Smooth muscle cell (in vitro differentiated cells): ENCODE measurements around the gene RMND5A. TPM values are rescaled to one million over a fixed set of nuclear protein-coding genes. Genes with fewer than 3 reads are reported as not detected.

Experiments used
- DNase-seq: peaks from one replicate; lab custom pipeline; 2025; ENCODE audit not compliant: unreplicated experiment; lab: John Stamatoyannopoulos, UW
- H2AFZ ChIP-seq: fragments of 200-600 bp; sonication (generic); 2 replicates; pipeline ENCODE4 v1.6.0; 2016; ENCODE audit warnings: antibody characterized with exemption, low read depth, mild to moderate bottlenecking
- H3F3A ChIP-seq: fragments of 200-600 bp; sonication (generic); 2 replicates; pipeline ENCODE4 v1.6.0; 2017; ENCODE audit warnings: antibody characterized with exemption, low read depth
- H3K27ac ChIP-seq: fragments of 200-600 bp; sonication (generic); 2 replicates; pipeline ENCODE4 v1.5.1; 2016; ENCODE audit warnings: low read depth, mild to moderate bottlenecking
- H3K27me3 ChIP-seq: fragments of 200-600 bp; sonication (generic); 2 replicates; pipeline ENCODE4 v1.6.1; 2016; ENCODE audit warnings: low read depth, mild to moderate bottlenecking
- H3K36me3 ChIP-seq: fragments of 200-600 bp; sonication (generic); 2 replicates; pipeline ENCODE4 v1.5.1; 2016; ENCODE audit warnings: low read depth
- H3K4me1 ChIP-seq: fragments of 200-600 bp; sonication (generic); 2 replicates; pipeline ENCODE4 v1.5.1; 2016; ENCODE audit warnings: low read depth
- H3K4me2 ChIP-seq: fragments of 200-600 bp; sonication (generic); 2 replicates; pipeline ENCODE4 v1.6.0; 2016; ENCODE audit warnings: mild to moderate bottlenecking
- H3K4me3 ChIP-seq: fragments of 200-600 bp; sonication (generic); 2 replicates; pipeline ENCODE4 v1.5.1; 2016; ENCODE audit warnings: mild to moderate bottlenecking
- H3K79me2 ChIP-seq: fragments of 200-600 bp; sonication (generic); 2 replicates; pipeline ENCODE4 v1.6.0; 2016; ENCODE audit warnings: low read depth, mild to moderate bottlenecking
- H3K9ac ChIP-seq: fragments of 200-600 bp; sonication (generic); 2 replicates; pipeline ENCODE4 v1.6.0; 2016; ENCODE audit warnings: low read depth
- H3K9me3 ChIP-seq: fragments of 200-600 bp; sonication (generic); replicated peaks from 2 replicates; pipeline ENCODE4 v1.5.1; 2016; ENCODE audit warnings: low read depth
- H4K20me1 ChIP-seq: fragments of 200-600 bp; sonication (generic); 2 replicates; pipeline ENCODE4 v1.6.0; 2016; ENCODE audit warnings: low read depth
- CTCF ChIP-seq: fragments of 200-600 bp; sonication (generic); IDR thresholded peaks from 2 replicates; pipeline ENCODE4 v1.5.1; 2017; ENCODE audit warnings: borderline replicate concordance, mild to moderate bottlenecking, antibody characterized with exemption; ENCODE audit not compliant: insufficient read depth, poor library complexity, severe bottlenecking
- WGBS: methylation state at CpG from one replicate; pipeline ENCODE4 v1.1.7; 2016; ENCODE audit warnings: low lambda C conversion rate; 5-methylcytosine and 5-hydroxymethylcytosine counted together
- polyA plus RNA-seq: library from polyadenylated mRNA; unstranded; fragments of >200 nt; fragmentation: Nextera tagmentation; extraction: Ambion mirVana; gene quantifications from 2 replicates; pipeline ENCODE4 v1.2.1, GENCODE V29; 2016
- total RNA-seq: library from RNA; depleted of rRNA; stranded (reverse); fragments of >200 nt; gene quantifications from 2 replicates; pipeline ENCODE4 v1.2.3, GENCODE V29; 2014

Gene RMND5A
- total and polyA plus RNA-seq, 2 experiments from 2014 or later = 6.0 to 26.8 TPM

GRCh38 chr2:86752934-86753333, 32.8 kb downstream of the RMND5A start:
- Histone ChIP-seq H3K4me1 (peaks cover 5% of the 10 kb centered on the region), H3K27me3 (no peaks in the 10 kb centered on the region), H3K4me3 (no peak overlapping the region), H3K36me3 (peaks cover 6% of the 10 kb centered on the region), H2AFZ (no peak overlapping the region), H3F3A (no peaks in the 10 kb centered on the region), H3K79me2 (peaks cover 27% of the 10 kb centered on the region), H3K9me3 (peaks cover 8% of the 10 kb centered on the region), H3K4me2 (no peak overlapping the region), H3K27ac (no peak overlapping the region), H4K20me1 (no peaks in the 10 kb centered on the region), H3K9ac (no peak overlapping the region)
- no peak for TF ChIP-seq CTCF
- no peak for DNase-seq
- WGBS = 95% methylated on average over 3 of the region's 3 CpGs

GRCh38 chr2:86753606-86754005, 33.5 kb downstream of the RMND5A start:
- H3K4me2 ChIP-seq = no peak overlapping the region

GRCh38 chr2:86758405-86758804, 38.3 kb downstream of the RMND5A start:
- 93% methylated on average over 3 of the region's 3 CpGs for WGBS
- DNase-seq = no peak
- Histone ChIP-seq H3K27ac (no peak overlapping the region), H4K20me1 (peaks cover 8% of the 10 kb centered on the region), H3K36me3 (peaks cover 4% of the 10 kb centered on the region), H3K4me2 (no peak overlapping the region), H3K9me3 (no peaks in the 10 kb centered on the region), H3K27me3 (no peaks in the 10 kb centered on the region), H3K4me3 (no peak overlapping the region), H3K79me2 (peaks cover 3% of the 10 kb centered on the region), H3K4me1 (no peaks in the 10 kb centered on the region), H3K9ac (no peak overlapping the region), H3F3A (no peaks in the 10 kb centered on the region), H2AFZ (no peak overlapping the region)
- TF ChIP-seq CTCF = no peak

More at GRCh38 chr2:86753606-86754005, 33.5 kb downstream of the RMND5A start:
- no peak for TF ChIP-seq CTCF
- Histone ChIP-seq H3K27ac (no peak overlapping the region), H3K9ac (no peak overlapping the region), H2AFZ (no peak overlapping the region), H3K36me3 (peaks cover 6% of the 10 kb centered on the region), H3F3A (no peaks in the 10 kb centered on the region), H3K4me1 (no peaks in the 10 kb centered on the region), H4K20me1 (no peaks in the 10 kb centered on the region), H3K27me3 (no peaks in the 10 kb centered on the region), H3K4me3 (no peak overlapping the region), H3K9me3 (peaks cover 8% of the 10 kb centered on the region), H3K79me2 (peaks cover 23% of the 10 kb centered on the region)
- DNase-seq = no peak

GRCh38 chr2:86760371-86760770, 40.3 kb downstream of the RMND5A start:
- Histone ChIP-seq H3K4me2 (no peak overlapping the region), H2AFZ (no peak overlapping the region), H3F3A (no peaks in the 10 kb centered on the region), H3K9ac (no peak overlapping the region), H3K36me3 (no peaks in the 10 kb centered on the region), H3K9me3 (no peaks in the 10 kb centered on the region), H3K4me3 (no peak overlapping the region), H3K27ac (no peak overlapping the region), H3K4me1 (no peaks in the 10 kb centered on the region), H3K79me2 (no peaks in the 10 kb centered on the region), H4K20me1 (peaks cover 25% of the 10 kb centered on the region), H3K27me3 (no peaks in the 10 kb centered on the region)
- no peak for TF ChIP-seq CTCF
- 89% methylated on average over 4 of the region's 4 CpGs for WGBS
- no peak for DNase-seq
